ENCODE results near the gene CLCN6.

DNA sequence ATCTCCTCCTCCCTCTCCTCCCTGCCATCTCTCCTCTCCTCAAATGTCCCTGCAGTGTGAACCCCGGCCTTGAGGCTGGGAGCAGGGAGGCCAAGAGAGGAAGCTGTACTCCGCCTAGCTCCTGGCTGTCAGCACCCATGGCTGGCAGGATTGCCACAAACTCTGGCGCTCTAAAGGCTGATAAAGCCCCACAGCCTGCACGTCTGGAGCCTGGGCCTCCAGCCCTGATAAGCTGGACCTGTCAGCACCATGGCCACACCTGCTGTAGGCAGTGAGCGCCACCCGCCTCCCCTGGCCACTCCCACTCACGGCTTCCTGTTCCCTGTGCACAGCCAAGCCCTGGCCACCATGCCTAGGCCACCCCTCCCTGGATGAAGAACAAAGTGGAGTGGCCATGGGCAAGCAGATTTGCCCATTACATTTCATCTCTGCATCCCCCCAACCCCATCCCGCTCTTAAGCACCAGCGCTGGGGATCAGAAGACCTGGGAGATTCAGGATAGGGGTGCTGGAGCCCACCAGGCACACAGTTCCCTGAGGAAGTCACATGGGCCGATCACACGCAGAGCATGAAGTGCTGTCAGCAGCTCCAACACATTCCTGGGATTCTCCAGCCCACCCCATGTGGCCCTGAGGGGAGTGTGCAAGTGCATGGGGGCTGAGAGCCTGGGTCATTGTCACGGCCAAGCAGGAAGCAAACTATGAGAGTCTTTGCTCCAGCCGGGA is 77.0 kb downstream of the CLCN6 start:
- TF ChIP-seq CTCF (IDR thresholded peaks at IDR 0.05) (no peak), POLR2A (IDR thresholded peaks at IDR 0.05) (no peak), EP300 (IDR thresholded peaks at IDR 0.05) (no peak)
